RWPE2 (cell line): ENCODE results near the gene FGF3.

ENCODE experiments used
- ATAC-seq: fragments of 200-7000 bp; cut with Tn5 transposase; 3 replicates; pipeline ENCODE4 v1.9.1; 2021; ENCODE audit warnings: low read depth
- DNase-seq: peaks from one replicate; pipeline ENCODE4 v3.0.0-alpha.2; 2020; ENCODE audit warnings: low spot score
- H3K27ac ChIP-seq: fragments of 450-650 bp; 2 replicates; pipeline ENCODE4 v1.5.1; 2017; ENCODE audit warnings: mild to moderate bottlenecking; ENCODE audit not compliant: poor library complexity, severe bottlenecking
- H3K27me3 ChIP-seq: fragments of 250-450 bp; sonication (Bioruptor Pico); 2 replicates; pipeline ENCODE4 v1.5.1; 2021; ENCODE audit warnings: mild to moderate bottlenecking, moderate library complexity; ENCODE audit not compliant: insufficient read depth, poor library complexity, severe bottlenecking
- H3K36me3 ChIP-seq: fragments of 250-450 bp; sonication (Bioruptor Pico); 2 replicates; pipeline ENCODE4 v1.5.1; 2020; ENCODE audit warnings: low read depth, mild to moderate bottlenecking, moderate library complexity
- H3K4me1 ChIP-seq: fragments of 250-450 bp; sonication (Bioruptor Pico); 2 replicates; pipeline ENCODE4 v1.5.1; 2021; ENCODE audit warnings: mild to moderate bottlenecking, moderate library complexity; ENCODE audit not compliant: insufficient read depth, poor library complexity, severe bottlenecking
- H3K4me3 ChIP-seq: fragments of 250-450 bp; sonication (Bioruptor Pico); 2 replicates; pipeline ENCODE4 v1.5.1; 2021; ENCODE audit warnings: mild to moderate bottlenecking, moderate library complexity; ENCODE audit not compliant: severe bottlenecking
- H3K9me3 ChIP-seq: fragments of 250-450 bp; sonication (Bioruptor Pico); 2 replicates; pipeline ENCODE4 v1.5.1; 2021; ENCODE audit warnings: mild to moderate bottlenecking, moderate library complexity; ENCODE audit not compliant: severe bottlenecking
- CTCF ChIP-seq: fragments of 450-650 bp; IDR thresholded peaks from one replicate; pipeline ENCODE4 v1.5.1; 2017; ENCODE audit warnings: mild to moderate bottlenecking, moderate library complexity; ENCODE audit not compliant: poor library complexity, severe bottlenecking

FGF3 gene

GRCh38 chr11:69807106-69807815, 12.0 kb downstream of the FGF3 start:
- no peak for TF ChIP-seq CTCF
- Histone ChIP-seq H3K4me3 (no peak overlapping the region), H3K4me1 (no peaks in the 10 kb centered on the region), H3K9me3 (no peaks in the 10 kb centered on the region), H3K36me3 (no peaks in the 10 kb centered on the region), H3K27me3 (peaks cover 11% of the 10 kb centered on the region), H3K27ac (no peak overlapping the region)
- DNase-seq, result no peak
- ATAC-seq, result no peak

GRCh38 chr11:69804769-69805508, 14.3 kb downstream of the FGF3 start:
- peaks cover 10% of the 10 kb centered on the region for H3K27me3 ChIP-seq
- no peak for TF ChIP-seq CTCF
- no peaks in the 10 kb centered on the region for H3K36me3 ChIP-seq
- no peak overlapping the region for H3K27ac ChIP-seq
- no peaks in the 10 kb centered on the region for H3K9me3 ChIP-seq
- ATAC-seq (no peak), DNase-seq (peak; percentile 26)
- H3K4me3 ChIP-seq, result no peak overlapping the region
- H3K4me1 ChIP-seq, result no peaks in the 10 kb centered on the region

GRCh38 chr11:69803604-69804218, 15.5 kb downstream of the FGF3 start:
- TF ChIP-seq CTCF, result no peak
- H3K27ac ChIP-seq, result no peak overlapping the region
- ATAC-seq (no peak), DNase-seq (no peak)
- H3K4me3 ChIP-seq, result no peak overlapping the region
- no peaks in the 10 kb centered on the region for H3K36me3 ChIP-seq
- no peaks in the 10 kb centered on the region for H3K4me1 ChIP-seq
- no peaks in the 10 kb centered on the region for H3K9me3 ChIP-seq
- no peaks in the 10 kb centered on the region for H3K27me3 ChIP-seq

- no peaks in the 10 kb centered on the region for H3K27me3 ChIP-seq
- TF ChIP-seq CTCF, result no peak
- DNase-seq (no peak), ATAC-seq (no peak)
- H3K27ac ChIP-seq, result no peak overlapping the region
- no peaks in the 10 kb centered on the region for H3K4me1 ChIP-seq
- H3K4me3 ChIP-seq, result no peak overlapping the region
- no peaks in the 10 kb centered on the region for H3K9me3 ChIP-seq
- H3K36me3 ChIP-seq, result no peaks in the 10 kb centered on the region
These were observed 16.2 kb downstream of the FGF3 start for GRCh38 chr11:69803022-69803421.

GRCh38 chr11:69802590-69802989, 16.6 kb downstream of the FGF3 start:
- H3K36me3 ChIP-seq, result no peaks in the 10 kb centered on the region
- no peak for DNase-seq
- no peak for ATAC-seq
- H3K27me3 ChIP-seq, result no peaks in the 10 kb centered on the region
- H3K4me3 ChIP-seq, result no peak overlapping the region
- H3K4me1 ChIP-seq, result no peaks in the 10 kb centered on the region
- no peak overlapping the region for H3K27ac ChIP-seq
- no peaks in the 10 kb centered on the region for H3K9me3 ChIP-seq
- TF ChIP-seq CTCF, result no peak
